ENCODE data around the gene ARRDC4.
A peak's percentile ranks its signal among the peaks of the same experiment; 100 is the strongest.
"Not testable (repeated sequence)": the region's sequence is repeated elsewhere in the genome, so short reads cannot be mapped to it uniquely, and the experiment has no call there.

The ARRDC4 gene

DNA sequence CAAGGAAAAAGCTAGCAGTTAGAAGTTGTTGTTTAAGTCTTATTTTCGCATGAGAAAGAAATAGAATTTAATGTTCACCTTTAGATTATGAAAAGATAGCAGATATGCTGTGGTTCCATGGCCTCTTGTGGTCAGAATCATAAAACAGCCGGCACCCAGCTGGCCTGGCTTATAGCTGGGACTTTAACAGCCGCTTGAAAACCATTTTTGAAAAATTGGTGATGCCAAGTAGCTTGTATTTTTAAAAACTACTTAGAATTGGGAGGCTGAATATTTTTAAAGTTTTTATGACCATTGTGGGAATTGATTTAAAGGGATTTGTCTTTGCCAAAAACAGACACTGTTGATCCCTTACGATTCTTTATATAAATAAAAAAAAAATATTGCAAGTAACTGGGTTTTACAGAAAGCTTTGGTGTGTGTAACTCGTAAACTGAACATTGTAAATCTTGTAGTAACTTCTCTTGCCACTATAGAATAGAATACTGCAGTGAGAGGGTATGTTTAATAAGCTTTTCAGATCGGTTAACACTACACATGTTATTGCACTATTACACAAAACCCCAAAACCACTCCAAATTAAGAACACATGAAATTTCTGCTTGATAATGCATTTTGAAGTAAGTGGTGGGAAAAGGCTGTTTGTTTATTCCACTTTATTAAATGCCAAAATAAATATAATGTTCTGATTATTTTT lies 6.6 kb downstream of the ARRDC4 start:
- DNase-seq: no peak

- no peak for DNase-seq
Observed at GRCh38 chr15:97967881-97968280, 7.4 kb downstream of the ARRDC4 start.

GRCh38 chr15:97968380-97968779 lies 7.9 kb downstream of the ARRDC4 start:
- DNase-seq: no peak

GRCh38 chr15:97972366-97972765 lies 11.9 kb downstream of the ARRDC4 start:
- peak; percentile 46 to 84 for DNase-seq

DNA sequence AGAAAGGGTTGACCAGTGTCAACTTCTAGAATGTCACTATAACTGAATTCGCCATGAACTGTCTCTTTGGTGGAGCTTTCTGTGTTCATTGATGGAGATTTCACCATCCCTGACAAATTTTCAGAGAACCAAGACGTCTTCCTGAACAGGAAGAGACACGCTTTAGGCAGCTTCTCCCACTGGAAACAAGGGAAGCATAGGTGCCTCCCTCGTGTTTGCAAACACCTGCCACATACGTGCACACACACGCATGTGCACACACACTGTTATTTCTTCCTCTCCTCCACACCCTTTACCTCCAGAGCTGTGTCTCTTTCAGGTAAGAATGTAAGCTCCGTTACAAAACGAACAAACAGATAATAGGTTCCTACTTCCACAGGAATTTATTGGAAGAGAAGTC lies 15.6 kb downstream of the ARRDC4 start:
- no peak for DNase-seq

- no peak for DNase-seq
Observed at GRCh38 chr15:97976766-97977503, 16.4 kb downstream of the ARRDC4 start.

- DNase-seq: no peak
Observed at GRCh38 chr15:97977734-97978133, 17.2 kb downstream of the ARRDC4 start.

DNA sequence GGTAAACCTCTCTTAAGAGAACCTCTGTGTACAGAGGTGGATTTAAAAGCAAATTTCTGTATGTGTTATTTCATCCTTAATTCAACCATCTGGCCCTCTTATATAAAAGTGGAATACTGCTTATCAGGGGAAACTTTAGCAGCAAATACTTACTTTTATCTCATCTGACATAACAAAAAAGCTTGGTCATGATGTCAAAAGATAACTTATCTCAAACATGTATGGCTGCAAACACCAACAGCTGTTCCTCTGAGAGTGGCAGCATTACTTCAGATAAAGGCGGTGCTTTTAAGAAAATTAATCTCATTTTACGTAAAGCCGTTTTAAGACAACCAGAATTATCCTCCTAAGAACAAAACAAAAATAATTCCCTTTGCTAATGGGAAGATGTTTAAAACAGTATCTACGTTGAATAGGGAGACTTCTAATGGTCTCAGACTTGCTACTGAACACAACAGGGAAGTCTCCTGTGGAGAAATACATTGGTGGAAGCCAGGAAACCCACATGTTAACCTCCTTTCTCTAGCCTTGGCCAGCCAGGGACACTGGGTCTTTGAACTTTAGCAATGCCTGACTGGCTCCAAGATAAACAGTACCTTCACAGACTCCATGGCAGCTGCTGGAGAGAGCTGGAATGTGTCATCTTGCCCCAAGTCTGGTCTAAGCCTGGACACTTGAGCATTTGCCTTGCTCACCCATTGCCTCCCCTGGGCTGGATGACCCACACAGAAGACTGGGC lies 18.1 kb downstream of the ARRDC4 start:
- DNase-seq: no peak

GRCh38 chr15:97979140-97979520 lies 18.6 kb downstream of the ARRDC4 start:
- DNase-seq: no peak

DNA sequence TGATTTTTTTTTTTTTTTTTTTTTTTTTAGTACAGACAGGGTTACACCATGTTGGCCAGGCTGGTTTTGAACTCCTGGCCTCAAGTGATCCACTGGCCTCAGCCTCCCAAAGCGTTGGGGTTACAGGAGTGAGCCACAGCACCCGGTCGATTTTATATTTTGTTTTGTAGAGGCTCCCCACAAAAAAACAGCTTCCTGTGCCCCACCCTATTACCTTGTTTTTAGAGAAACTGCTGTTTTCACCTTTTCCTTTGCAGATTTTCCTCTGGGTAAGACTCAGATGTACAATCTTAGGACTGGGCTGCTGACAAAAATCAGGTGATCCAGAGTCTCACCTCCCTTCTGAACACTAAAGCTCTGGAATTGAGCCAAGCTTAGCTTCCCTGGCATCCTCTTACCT lies 20.6 kb downstream of the ARRDC4 start:
- no peak for DNase-seq

DNA sequence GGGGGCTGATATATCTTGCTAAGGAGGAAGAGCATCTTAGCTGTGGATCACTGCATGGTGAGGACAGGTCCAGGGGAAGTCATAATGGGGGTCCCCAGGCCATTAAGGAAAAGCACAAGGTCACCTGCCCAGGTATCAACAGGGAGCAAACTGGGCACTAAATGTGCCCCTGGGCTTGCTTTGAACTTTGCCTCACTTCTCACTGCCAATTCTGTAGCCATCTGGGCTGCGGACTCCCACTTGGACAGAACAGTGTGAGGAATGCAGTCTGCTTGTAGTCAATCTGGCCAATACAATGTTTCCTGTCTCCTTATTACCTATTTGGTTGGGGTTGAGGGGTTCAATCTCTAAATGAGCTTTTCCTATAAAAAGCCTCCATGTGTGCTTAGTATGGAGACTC lies 21.3 kb downstream of the ARRDC4 start:
- no peak for DNase-seq

DNA sequence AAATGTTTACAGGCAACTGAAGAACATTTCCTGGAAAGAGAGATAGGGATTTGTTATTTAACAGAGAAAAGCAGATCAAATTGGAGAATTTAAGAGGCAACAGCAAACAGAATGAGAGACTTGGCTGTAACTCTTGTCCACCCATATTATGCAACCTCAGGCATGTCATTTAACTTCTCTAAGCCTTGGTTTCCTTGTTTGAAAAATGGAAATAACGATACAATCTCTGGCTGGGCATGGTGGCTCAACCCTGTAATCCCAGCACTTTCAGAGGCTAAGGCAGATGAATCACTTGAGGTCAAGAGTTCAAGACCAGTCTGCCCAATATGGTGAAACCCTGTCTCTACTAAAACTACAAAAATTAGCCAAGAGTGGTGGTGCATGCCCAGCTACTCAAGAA lies 23.7 kb downstream of the ARRDC4 start:
- DNase-seq: no peak

- DNase-seq: not testable (repeated sequence)
Observed at GRCh38 chr15:97985979-97986378, 25.5 kb downstream of the ARRDC4 start.

DNA sequence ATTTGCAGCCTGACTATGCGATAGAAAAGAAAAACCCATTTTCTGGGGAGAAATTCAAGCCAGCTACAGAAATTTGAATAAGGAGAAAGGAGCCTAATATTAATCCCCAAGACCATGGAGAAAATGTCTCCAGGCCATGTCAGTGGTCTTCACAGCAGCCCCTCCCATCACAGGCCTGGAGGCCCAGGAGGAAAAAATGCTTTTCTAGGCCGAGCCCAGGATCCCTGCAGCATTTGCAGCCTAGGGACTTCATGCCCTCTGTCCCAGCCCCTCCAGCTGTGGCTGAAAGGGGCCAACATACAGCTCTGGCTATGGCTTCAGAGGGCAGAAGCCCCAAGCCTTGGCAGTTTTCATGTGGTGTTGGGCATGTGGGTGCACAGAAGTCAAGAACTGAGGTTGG lies 26.3 kb downstream of the ARRDC4 start:
- no peak for DNase-seq

DNA sequence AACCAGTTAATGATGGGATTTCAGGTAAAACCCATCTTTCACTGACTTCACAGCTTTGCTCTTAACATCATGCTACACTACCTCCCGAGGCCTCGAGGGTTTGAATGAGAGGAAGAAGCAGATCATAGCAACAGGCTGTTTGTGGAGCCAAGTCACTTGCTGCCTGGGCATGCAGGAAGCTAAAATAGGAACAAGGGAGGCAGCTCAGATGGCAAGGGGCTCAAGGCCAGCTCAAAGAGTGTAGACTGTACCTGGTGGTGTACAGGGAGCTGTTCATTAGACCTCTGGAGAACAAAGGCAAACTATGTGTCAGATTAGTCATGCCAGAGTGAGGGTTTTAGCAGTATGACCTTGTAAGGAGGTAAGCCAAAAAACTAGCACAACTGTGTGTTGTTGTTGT lies 28.8 kb downstream of the ARRDC4 start:
- DNase-seq: no peak

DNA sequence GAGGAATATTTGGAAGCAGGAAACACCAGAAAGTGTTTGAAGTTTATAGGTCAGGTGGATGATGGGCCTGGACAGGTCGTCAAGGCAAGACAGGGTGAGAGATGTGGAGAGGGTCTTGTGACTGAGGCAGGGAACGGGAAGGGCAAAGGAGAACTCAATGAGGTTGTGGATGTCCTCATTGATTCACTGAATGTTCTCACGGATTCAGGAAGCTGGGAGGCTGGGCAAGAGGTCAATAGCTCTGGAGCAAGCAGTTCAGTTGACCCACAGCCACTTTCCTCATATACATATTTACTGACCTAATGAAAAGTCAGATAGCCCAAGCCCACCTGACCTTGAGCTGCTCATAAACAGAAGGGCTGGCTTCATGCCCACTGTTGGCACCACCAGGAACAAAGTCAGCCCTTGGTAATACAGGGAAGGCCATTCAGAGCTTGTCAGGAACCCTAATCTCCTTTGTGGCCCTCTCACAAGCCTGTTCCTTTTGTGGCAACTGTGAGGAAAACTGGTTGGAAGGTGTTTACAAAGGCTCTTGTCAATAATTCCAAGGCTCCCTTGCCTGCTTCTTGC lies 31.6 kb downstream of the ARRDC4 start:
- DNase-seq: no peak

DNA sequence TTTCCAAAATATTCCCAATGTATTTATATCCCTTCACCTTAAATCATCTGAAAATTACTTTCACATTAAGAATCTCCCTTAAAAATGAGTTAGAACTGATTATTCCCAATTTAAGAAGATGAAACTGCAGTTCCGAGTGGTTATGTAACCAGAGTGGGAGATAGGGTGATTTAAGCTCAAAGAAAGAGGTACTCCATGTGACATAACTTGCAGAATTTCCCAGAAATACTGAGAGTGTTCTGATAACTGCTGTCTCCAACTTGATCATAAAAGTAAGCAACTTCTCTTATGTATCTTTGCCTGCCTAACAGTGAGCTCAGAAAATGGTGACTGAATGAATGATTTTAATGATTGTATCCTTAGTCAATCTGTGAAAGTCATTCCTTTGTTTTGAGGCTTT lies 32.3 kb downstream of the ARRDC4 start:
- DNase-seq: no peak

GRCh38 chr15:97993310-97993738 lies 32.8 kb downstream of the ARRDC4 start:
- DNase-seq: no peak

DNA sequence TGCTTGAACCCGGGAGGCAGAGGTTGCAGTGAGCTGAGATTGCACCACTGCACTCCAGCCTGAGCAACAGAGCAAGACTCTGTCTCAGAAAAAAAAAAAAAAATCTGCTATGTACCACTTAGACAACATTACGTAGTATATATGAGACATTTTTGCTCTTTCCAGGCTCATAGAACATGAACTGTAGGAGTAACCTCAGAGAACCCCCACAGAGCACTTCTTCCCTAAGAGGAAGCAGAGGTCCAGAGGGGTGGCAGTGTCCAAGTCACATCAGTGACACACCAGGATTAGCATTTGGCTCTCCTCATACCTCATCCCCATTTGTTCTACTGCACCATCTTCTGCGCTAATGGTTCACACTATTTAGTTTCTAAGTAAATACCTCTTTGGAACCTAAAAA lies 33.7 kb downstream of the ARRDC4 start:
- DNase-seq: no peak

DNA sequence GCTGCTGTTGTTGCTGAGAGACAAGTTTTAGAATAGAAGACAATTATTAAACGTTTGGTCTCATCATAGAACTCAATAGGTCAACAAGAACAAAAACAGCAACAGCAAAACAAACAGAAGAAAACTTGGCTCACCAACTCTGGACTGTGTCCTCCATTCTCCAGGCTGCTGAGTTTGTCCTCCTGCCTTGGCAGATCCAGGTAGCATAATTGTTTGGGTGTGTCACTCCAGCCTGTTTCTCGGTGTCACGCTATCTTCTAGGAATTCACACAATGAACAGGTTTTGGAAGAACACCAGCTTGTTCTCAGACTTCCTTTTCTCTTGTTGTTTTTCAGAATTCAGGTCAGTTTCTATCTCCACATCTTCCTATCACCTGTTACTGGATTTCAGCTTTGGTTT lies 34.7 kb downstream of the ARRDC4 start:
- DNase-seq: no peak

- peak in 1 of 2 experiments; percentile 30 for DNase-seq
Observed at GRCh38 chr15:97995881-97996603, 35.5 kb downstream of the ARRDC4 start.

DNA sequence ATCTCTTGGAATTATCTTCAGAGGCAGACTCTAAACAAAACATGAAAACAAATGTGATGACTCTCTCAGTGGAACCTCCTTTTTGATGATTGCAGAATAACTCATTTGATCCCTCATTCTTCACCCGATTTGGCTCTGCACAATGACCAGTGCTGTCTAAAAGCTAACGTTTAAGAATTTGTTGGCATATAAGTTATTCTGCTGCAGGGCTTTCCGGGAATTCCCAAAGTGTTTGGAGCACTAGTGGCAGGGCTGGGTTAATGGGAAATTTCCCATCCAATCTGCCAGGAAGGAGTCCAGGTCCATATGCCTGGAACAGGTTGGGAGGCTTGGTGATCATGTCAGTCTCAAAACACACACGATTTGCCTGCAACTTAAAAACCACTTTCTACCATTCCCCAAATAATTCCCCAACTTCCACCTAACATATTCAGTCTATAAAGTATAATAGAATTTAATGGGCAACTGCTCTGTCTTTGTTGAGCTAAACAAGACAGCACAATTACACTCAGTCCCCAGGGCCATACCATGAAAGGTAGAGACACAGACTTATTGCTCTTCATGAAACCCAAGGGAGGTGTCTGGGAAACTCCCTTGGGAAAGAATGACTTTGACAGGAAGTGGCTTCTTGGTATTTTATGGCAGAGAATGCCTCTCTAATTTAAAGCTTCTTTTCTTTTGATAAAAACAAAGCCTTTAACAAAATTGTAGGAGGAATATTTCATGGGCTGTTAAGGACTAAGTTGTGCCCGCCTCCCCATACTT lies 38.0 kb downstream of the ARRDC4 start:
- no peak for DNase-seq

Data from NCI-H524 (cell line).